GM12878 (cell line): ENCODE results near the gene MCCD1. TPM values are rescaled to one million over a fixed set of nuclear protein-coding genes. Genes with fewer than 3 reads are reported as not detected.

Source experiments
- ATAC-seq: fragments of 200-7000 bp; cut with Tn5 transposase; 3 replicates; pipeline ENCODE4 v1.9.1; 2020; ENCODE audit warnings: mild to moderate bottlenecking, moderate library complexity
- BruUV-seq: library from RNA; stranded (reverse); fragments of 400-500 nt; replicated peaks from 2 replicates; lab custom pipeline; 2021; lab: Mats Ljungman, UMichigan
- CTCF ChIA-PET: fragments of 300-600 bp; sonication (Branson Sonifier 250); formaldehyde crosslinking; extraction: SDS; loops from one replicate; lab custom pipeline; 2021; ENCODE audit warnings: inconsistent platforms; lab: Yijun Ruan, JAX
- POLR2A ChIA-PET: fragments of 350-600 bp; formaldehyde crosslinking; extraction: SDS; loops from one replicate; lab custom pipeline; 2021; ENCODE audit warnings: inconsistent platforms; lab: Charles Lee
- RAD21 ChIA-PET: fragments of 300-600 bp; sonication (Branson Sonifier 250); formaldehyde crosslinking; loops from one replicate; lab custom pipeline; 2023; ENCODE audit warnings: antibody characterized with exemption; ENCODE audit not compliant: unreplicated experiment; lab: Charles Lee
- SMC1A ChIA-PET: fragments of 300-600 bp; sonication (Branson Sonifier 250); formaldehyde crosslinking; loops from one replicate; lab custom pipeline; 2023; ENCODE audit not compliant: unreplicated experiment, uncharacterized antibody; lab: Charles Lee
- DNase-seq: peaks from one replicate; pipeline ENCODE4 v3.0.0-alpha.2; 2011; ENCODE audit warnings: low read depth, low spot score
- FAIRE-seq: peaks from 3 replicates; lab custom pipeline; 2011; peaks lifted over from hg19 to GRCh38; lab: Jason Lieb, UNC
- H2AFZ ChIP-seq: 2 replicates; pipeline ENCODE4 v1.6.0; 2011; ENCODE audit warnings: low read depth, low read length, control low read depth; ENCODE audit not compliant: control insufficient read depth
- H3K27ac ChIP-seq: 2 replicates; pipeline ENCODE4 v1.5.1; 2011; ENCODE audit warnings: control low read depth; ENCODE audit not compliant: control insufficient read depth, insufficient read depth
- H3K27me3 ChIP-seq, 2 experiments: replicated peaks in 1 of 2; 2 replicates each; pipeline versions ENCODE4 v1.6.0 to v1.6.1; 2011; ENCODE audit warnings: low read length in 1 of 2; ENCODE audit not compliant: control insufficient read depth in 2 of 2, insufficient read depth in 2 of 2
- H3K36me3 ChIP-seq, 2 experiments: 2 replicates each; pipeline ENCODE4 v1.5.1; 2011; ENCODE audit warnings: low read length in 1 of 2; ENCODE audit not compliant: control insufficient read depth in 2 of 2, insufficient read depth in 2 of 2
- H3K4me1 ChIP-seq: 2 replicates; pipeline ENCODE4 v1.6.1; 2011; ENCODE audit warnings: mild to moderate bottlenecking, low read length, moderate library complexity, mixed read lengths; ENCODE audit not compliant: control insufficient read depth, insufficient read depth
- H3K4me2 ChIP-seq: 2 replicates; pipeline ENCODE4 v1.6.0; 2011; ENCODE audit warnings: control low read depth; ENCODE audit not compliant: control insufficient read depth, insufficient read depth
- H3K4me3 ChIP-seq: fragments of 200-600 bp; sonication (generic); 2 replicates; pipeline ENCODE4 v1.5.1; 2016
- H3K79me2 ChIP-seq: 2 replicates; pipeline ENCODE4 v1.6.0; 2011; ENCODE audit warnings: low read length; ENCODE audit not compliant: control insufficient read depth, insufficient read depth
- H3K9ac ChIP-seq: 2 replicates; pipeline ENCODE4 v1.8.0; 2011; ENCODE audit warnings: low read length, control low read depth, mixed read lengths; ENCODE audit not compliant: control insufficient read depth, insufficient read depth
- H3K9me3 ChIP-seq: replicated peaks from 3 replicates; pipeline ENCODE4 v1.5.1; 2011; ENCODE audit warnings: mild to moderate bottlenecking, low read length; ENCODE audit not compliant: control insufficient read depth, insufficient read depth
- H4K20me1 ChIP-seq: 2 replicates; pipeline ENCODE4 v1.6.0; 2011; ENCODE audit not compliant: control insufficient read depth, insufficient read depth
- ATF2 ChIP-seq: IDR thresholded peaks from 2 replicates; pipeline ENCODE4 v1.6.1; 2012; ENCODE audit warnings: low read length, inconsistent platforms
- GATAD2B ChIP-seq: fragments of 450-650 bp; conservative IDR thresholded peaks from 2 replicates; pipeline ENCODE4 v1.6.1; 2017; ENCODE audit warnings: low read depth, mild to moderate bottlenecking, moderate library complexity
- IKZF2 ChIP-seq, 2 experiments: fragments of 450-650 bp; IDR thresholded peaks; 2 replicates each; pipeline ENCODE4 v1.6.1; 2017; ENCODE audit warnings: mild to moderate bottlenecking in 2 of 2, moderate library complexity in 2 of 2
- PAX8 ChIP-seq: fragments of 450-650 bp; IDR thresholded peaks from 2 replicates; pipeline ENCODE4 v1.6.1; 2017; ENCODE audit warnings: mild to moderate bottlenecking, moderate library complexity
- POLR2A ChIP-seq: IDR thresholded peaks from 2 replicates; pipeline ENCODE4 v1.6.1; 2011; ENCODE audit warnings: low read depth, mild to moderate bottlenecking, low read length
- POLR2AphosphoS2 ChIP-seq: IDR thresholded peaks from 2 replicates; pipeline ENCODE4 v1.6.1; 2011; ENCODE audit warnings: low read depth, mild to moderate bottlenecking, low read length, improper control_type of control experiment, moderate library complexity
- POLR2AphosphoS5 ChIP-seq: IDR thresholded peaks from 2 replicates; pipeline ENCODE4 v1.6.1; 2011; ENCODE audit warnings: mild to moderate bottlenecking, low read length, inconsistent platforms
- SMAD1 ChIP-seq: fragments of 450-650 bp; IDR thresholded peaks from 2 replicates; pipeline ENCODE4 v1.6.1; 2018; ENCODE audit warnings: mild to moderate bottlenecking, low read depth; ENCODE audit not compliant: partially characterized antibody
- TARDBP ChIP-seq: IDR thresholded peaks from 2 replicates; pipeline ENCODE4 v1.6.1; 2016; ENCODE audit warnings: borderline replicate concordance
- ZNF274 ChIP-seq: IDR thresholded peaks from one replicate; pipeline ENCODE4 v1.8.0; 2011; ENCODE audit not compliant: insufficient read length, insufficient read depth
- WGBS: methylation state at CpG from one replicate; pipeline ENCODE4 v1.1.6; 2016; ENCODE audit warnings: low lambda C conversion rate; ENCODE audit not compliant: insufficient replicate concordance, insufficient coverage; ENCODE audit errors: missing lambda C conversion rate; 5-methylcytosine and 5-hydroxymethylcytosine counted together
- in situ Hi-C: fragments of 300-500 bp; cut with MboI; formaldehyde crosslinking; loops from 9 replicates; pipeline ENCODE4 v1.14.3; 2018; ENCODE audit warnings: mixed read lengths
- intact Hi-C: fragments of 100-400 bp; cut with micrococcal nuclease; formaldehyde crosslinking; loops from one replicate; pipeline ENCODE4 v1.14.2; 2022; ENCODE audit not compliant: unreplicated experiment
- polyA plus RNA-seq, 11 experiments: library from polyadenylated mRNA; depleted of rRNA in 4 of 11; unstranded in 6 of 11; stranded (reverse) in 5 of 11; fragments of >200 nt; fragmentation: Nextera tagmentation in 4 of 11; fragmentation: Illumina TruSeq in 1 of 11; extraction: Ambion mirVana in 4 of 11; extraction: Trizol in 1 of 11; gene quantifications; 1 replicate in 1 of 11; 2 replicates in 10 of 11; pipeline versions ENCODE4 v1.2.1 to v1.2.3, GENCODE V29; 2011 to 2016; ENCODE audit warnings: inconsistent platforms in 2 of 11, missing spikeins in 2 of 11, low read depth in 1 of 11
- total RNA-seq, 4 experiments: library from RNA; depleted of rRNA in 3 of 4; stranded (reverse); fragments of >200 nt in 3 of 4; fragmentation: Illumina TruSeq in 1 of 4; extraction: Trizol in 1 of 4; gene quantifications; 2 replicates each; pipeline versions ENCODE4 v1.2.1 to v1.2.3, GENCODE V29; 2013 to 2021

The MCCD1 gene
- total and polyA plus RNA-seq, 10 of the 15 experiments (the other 5 are each of a cell fraction or from before 2014, with no cell fraction given): not detected

GRCh38 chr6:31529329-31530150 is 778 bp downstream of the MCCD1 start (continued):
- TF ChIP-seq IKZF2 (IDR thresholded peaks at IDR 0.05) (no peak), SMAD1 (no peak), POLR2AphosphoS2 (peak; percentile 29; the same call in 1 of the 2 replicates), POLR2A (peak; percentile 28; the same call in 1 of the 2 replicates), ZNF274 (no peak)
- TF ChIP-seq, all 136 proteins: peak for 6

DNA sequence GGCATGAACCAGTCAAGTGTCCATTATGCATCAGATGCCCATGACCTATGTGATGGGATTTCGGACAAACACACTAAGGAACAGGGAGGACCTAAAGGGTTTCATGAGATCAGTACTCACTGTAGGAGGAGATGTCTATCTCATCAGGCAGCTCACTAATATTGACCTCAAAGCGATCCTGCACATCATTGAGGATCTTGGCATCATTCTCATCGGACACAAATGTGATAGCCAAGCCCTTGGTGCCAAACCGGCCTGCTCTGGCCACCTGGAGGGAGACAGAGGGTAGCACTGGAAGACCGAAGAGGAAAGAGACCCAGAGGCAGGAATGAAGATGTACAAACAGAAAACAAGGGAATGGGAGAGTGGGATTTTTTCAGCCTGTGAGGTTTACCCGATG is 1.9 kb downstream of the MCCD1 start:
- Histone ChIP-seq H3K4me1 (no peaks in the 10 kb centered on the region), H3K4me3 (no peak overlapping the region), H4K20me1 (peaks cover 3% of the 10 kb centered on the region), H3K36me3 (peaks cover 26 to 31% of the 10 kb centered on the region in 2 experiments), H2AFZ (no peak overlapping the region), H3K27ac (no peak overlapping the region), H3K9me3 (no peaks in the 10 kb centered on the region), H3K9ac (no peak overlapping the region), H3K79me2 (peaks cover 13% of the 10 kb centered on the region), H3K4me2 (no peak overlapping the region), H3K27me3 (no peaks in the 10 kb centered on the region)
- TF ChIP-seq GATAD2B (no peak), PAX8 (no peak), POLR2AphosphoS5 (peak; percentile 56; the same call in 1 of the 2 replicates), TARDBP (no peak), ATF2 (no peak)
- RAD21 ChIA-PET: no interaction called here
- BruUV-seq: no TSS peak
- SMC1A ChIA-PET: no interaction called here
- POLR2A ChIA-PET: interaction anchor here (0.6 kb wide), 1 partner anchor 26 kb away, joined by 3 read pairs; no protein-coding TSS in a partner anchor
- FAIRE-seq: no peak
- CTCF ChIA-PET: no interaction called here
- 81% methylated on average over 6 of the region's 6 CpGs for WGBS
- in situ Hi-C loops (no loop called here), intact Hi-C loops (no loop called here)
- ATAC-seq: no peak
- DNase-seq: no peak
